ENCODE results near the gene DIAPH2.

GRCh38 chrX:97167333-97167732 lies 482.7 kb downstream of the DIAPH2 start:
- TF ChIP-seq POLR2A (IDR thresholded peaks at IDR 0.05; ENCODE audit: low read depth, low read length) (no peak), POLR2AphosphoS5 (IDR thresholded peaks at IDR 0.05; ENCODE audit: low read depth, low read length) (no peak)

Measured in GM12892 (cell line).